IMR-90 (cell line): ENCODE results near the gene SLC12A7. TPM values are rescaled to one million over a fixed set of nuclear protein-coding genes. Genes with fewer than 3 reads are reported as not detected.

ENCODE experiments used
- ATAC-seq: fragments of 200-7000 bp; cut with Tn5 transposase; 2 replicates; pipeline ENCODE4 v1.9.1; 2020; ENCODE audit warnings: low read depth, mild to moderate bottlenecking, moderate library complexity
- BruUV-seq: library from RNA; stranded (reverse); fragments of 400-500 nt; replicated peaks from 2 replicates; lab custom pipeline; 2021; lab: Mats Ljungman, UMichigan
- CTCF ChIA-PET: fragments of 300-600 bp; formaldehyde crosslinking; extraction: SDS; loops from one replicate; lab custom pipeline; 2021; ENCODE audit warnings: antibody characterized with exemption; lab: Yijun Ruan, JAX
- POLR2A ChIA-PET: fragments of 300-600 bp; sonication (Branson Sonifier 250); formaldehyde crosslinking; loops from one replicate; lab custom pipeline; 2022; ENCODE audit warnings: antibody characterized with exemption; ENCODE audit not compliant: unreplicated experiment; lab: Charles Lee
- DNase-seq: peaks from one replicate; pipeline ENCODE4 v3.0.0; 2013
- H2AFZ ChIP-seq: replicated peaks from 2 replicates; pipeline ENCODE3; 2013; ENCODE audit warnings: low read length, mild to moderate bottlenecking; ENCODE audit not compliant: poor library complexity
- H2AK5ac ChIP-seq: 2 replicates; pipeline ENCODE4 v1.6.1; 2013; ENCODE audit warnings: low read depth, low read length, inconsistent platforms
- H2AK9ac ChIP-seq: replicated peaks from 2 replicates; pipeline ENCODE3; 2013; ENCODE audit warnings: mild to moderate bottlenecking, low read depth, low read length, moderate library complexity; ENCODE audit not compliant: poor library complexity
- H2BK120ac ChIP-seq: 2 replicates; pipeline ENCODE4 v1.6.1; 2013; ENCODE audit warnings: low read depth, low read length, inconsistent platforms
- H2BK15ac ChIP-seq: 3 replicates; pipeline ENCODE4 v1.6.1; 2013; ENCODE audit warnings: low read depth, low read length, inconsistent platforms
- H2BK20ac ChIP-seq: 2 replicates; pipeline ENCODE4 v1.6.1; 2013; ENCODE audit warnings: low read depth, mild to moderate bottlenecking, inconsistent platforms, low read length, moderate library complexity
- H2BK5ac ChIP-seq: 2 replicates; pipeline ENCODE4 v1.6.1; 2013; ENCODE audit warnings: mild to moderate bottlenecking, low read depth, low read length, inconsistent platforms; ENCODE audit not compliant: poor library complexity, severe bottlenecking
- H3K14ac ChIP-seq: replicated peaks from 2 replicates; pipeline ENCODE4 v1.6.1; 2013; ENCODE audit warnings: low read depth, low read length, inconsistent platforms
- H3K18ac ChIP-seq: 2 replicates; pipeline ENCODE4 v1.6.1; 2013; ENCODE audit warnings: low read depth, low read length, control low read depth
- H3K23ac ChIP-seq: 2 replicates; pipeline ENCODE4 v1.6.1; 2013; ENCODE audit warnings: low read depth, low read length, inconsistent platforms
- H3K27ac ChIP-seq: 2 replicates; pipeline ENCODE4 v1.5.1; 2013; ENCODE audit warnings: mild to moderate bottlenecking, control low read depth, low read length; ENCODE audit not compliant: insufficient read depth
- H3K27me3 ChIP-seq: 2 replicates; pipeline ENCODE4 v1.6.1; 2013; ENCODE audit warnings: low read length; ENCODE audit not compliant: control insufficient read depth, insufficient read depth
- H3K36me3 ChIP-seq: 2 replicates; pipeline ENCODE4 v1.6.1; 2013; ENCODE audit warnings: low read length, mixed read lengths; ENCODE audit not compliant: control insufficient read depth, insufficient read depth
- H3K4ac ChIP-seq: 2 replicates; pipeline ENCODE4 v1.6.1; 2013; ENCODE audit warnings: low read depth, low read length, inconsistent platforms
- H3K4me1 ChIP-seq: 2 replicates; pipeline ENCODE4 v1.6.1; 2013; ENCODE audit warnings: low read length, mixed read lengths; ENCODE audit not compliant: control insufficient read depth, insufficient read depth
- H3K4me2 ChIP-seq: 2 replicates; pipeline ENCODE4 v1.6.1; 2013; ENCODE audit warnings: low read depth, mild to moderate bottlenecking, control low read depth, low read length, moderate library complexity
- H3K4me3 ChIP-seq: 2 replicates; pipeline ENCODE4 v1.5.1; 2013; ENCODE audit warnings: low read depth, mild to moderate bottlenecking, control low read depth, low read length, moderate library complexity; ENCODE audit not compliant: insufficient read depth
- H3K56ac ChIP-seq: 2 replicates; pipeline ENCODE4 v1.6.1; 2013; ENCODE audit warnings: low read length, inconsistent platforms; ENCODE audit not compliant: insufficient read depth; ENCODE audit errors: extremely low read depth
- H3K79me1 ChIP-seq, 2 experiments: 2 replicates each; pipeline ENCODE4 v1.6.1; 2013; ENCODE audit warnings: low read length in 2 of 2, inconsistent platforms in 1 of 2, low read depth in 1 of 2
- H3K9ac ChIP-seq: 2 replicates; pipeline ENCODE4 v1.6.1; 2013; ENCODE audit warnings: low read depth, low read length, control low read depth
- H3K9me1 ChIP-seq: 2 replicates; pipeline ENCODE4 v1.6.1; 2013; ENCODE audit warnings: low read length, inconsistent platforms; ENCODE audit not compliant: insufficient read depth
- H3K9me3 ChIP-seq: 2 replicates; pipeline ENCODE4 v1.6.1; 2013; ENCODE audit warnings: low read length; ENCODE audit not compliant: control insufficient read depth, insufficient read depth
- H4K20me1 ChIP-seq: 2 replicates; pipeline ENCODE4 v1.6.1; 2013; ENCODE audit warnings: low read length, inconsistent platforms; ENCODE audit not compliant: insufficient read depth
- H4K5ac ChIP-seq: 2 replicates; pipeline ENCODE4 v1.6.1; 2013; ENCODE audit warnings: mild to moderate bottlenecking, low read depth, low read length, control low read depth
- H4K8ac ChIP-seq, 2 experiments: 2 replicates each; pipeline ENCODE4 v1.6.1; 2013; ENCODE audit warnings: low read depth in 2 of 2, low read length in 2 of 2, control low read depth in 1 of 2, inconsistent platforms in 1 of 2
- H4K91ac ChIP-seq: 2 replicates; pipeline ENCODE4 v1.6.1; 2013; ENCODE audit warnings: low read depth, low read length, inconsistent platforms; ENCODE audit not compliant: insufficient read depth
- CHD1 ChIP-seq: IDR thresholded peaks from 2 replicates; pipeline ENCODE4 v1.6.1; 2012; ENCODE audit warnings: low read depth, low read length, improper control_type of control experiment
- FOS ChIP-seq: fragments of 150-350 bp; IDR thresholded peaks from 2 replicates; pipeline ENCODE4 v1.6.1; 2016; ENCODE audit warnings: low read depth, low read length
- MAFK ChIP-seq: IDR thresholded peaks from 2 replicates; pipeline ENCODE4 v1.6.1; 2012; ENCODE audit warnings: low read depth, low read length, improper control_type of control experiment
- MAZ ChIP-seq: IDR thresholded peaks from 2 replicates; pipeline ENCODE4 v1.6.1; 2012; ENCODE audit warnings: low read depth, mild to moderate bottlenecking, low read length, improper control_type of control experiment, moderate library complexity, borderline replicate concordance
- RCOR1 ChIP-seq: IDR thresholded peaks from 2 replicates; pipeline ENCODE4 v1.6.1; 2012; ENCODE audit warnings: mild to moderate bottlenecking, low read length, improper control_type of control experiment; ENCODE audit not compliant: insufficient replicate concordance
- RFX5 ChIP-seq: IDR thresholded peaks from 2 replicates; pipeline ENCODE4 v1.8.0; 2012; ENCODE audit warnings: low read depth, mild to moderate bottlenecking, low read length, moderate library complexity
- WGBS, 2 experiments: methylation state at CpG; one replicate each; pipeline versions ENCODE4 v1.1.5 to v1.1.7; 2013; ENCODE audit warnings: missing lambda C conversion rate in 2 of 2; ENCODE audit not compliant: insufficient read length in 1 of 2; ENCODE audit errors: extremely low coverage in 2 of 2; 5-methylcytosine and 5-hydroxymethylcytosine counted together
- dilution Hi-C: fragments of 300-500 bp; cut with HindIII; formaldehyde crosslinking; loops from one replicate; pipeline ENCODE4 v1.14.3; 2018; ENCODE audit warnings: low sequenced_read_pairs; ENCODE audit not compliant: unreplicated experiment
- in situ Hi-C: fragments of 300-500 bp; cut with MboI; formaldehyde crosslinking; loops from 3 replicates; pipeline ENCODE4 v1.14.3; 2019; ENCODE audit warnings: low sequenced_read_pairs, inconsistent platforms, mixed read lengths
- intact Hi-C: fragments of 100-400 bp; cut with micrococcal nuclease; formaldehyde crosslinking; loops from 2 replicates; pipeline ENCODE4 v1.10.0; 2022
- polyA plus RNA-seq, 3 experiments: library from polyadenylated mRNA; depleted of rRNA; stranded (reverse); fragments of >200 nt; gene quantifications; 2 replicates each; pipeline ENCODE4 v1.2.3, GENCODE V29; 2012; ENCODE audit warnings: low replicate concordance in 1 of 3
- total RNA-seq: library from RNA; depleted of rRNA; stranded (reverse); fragments of >200 nt; gene quantifications from 2 replicates; pipeline ENCODE4 v1.2.3, GENCODE V29; 2012
- TF ChIP-seq, protein P1 (sequence below): fragments of 150-350 bp; IDR thresholded peaks from 2 replicates; pipeline ENCODE4 v1.6.1; 2016; ENCODE audit warnings: low read depth, mild to moderate bottlenecking, low read length, moderate library complexity, borderline replicate concordance
- TF ChIP-seq, protein P2 (sequence below): conservative IDR thresholded peaks from 2 replicates; pipeline ENCODE4 v1.5.1; 2012; ENCODE audit warnings: mild to moderate bottlenecking, low read depth, low read length, improper control_type of control experiment

Gene SLC12A7
- total and polyA plus RNA-seq, 2 of the 4 experiments (the other 2 are of a cell fraction) = 3.0 to 6.1 TPM

DNA sequence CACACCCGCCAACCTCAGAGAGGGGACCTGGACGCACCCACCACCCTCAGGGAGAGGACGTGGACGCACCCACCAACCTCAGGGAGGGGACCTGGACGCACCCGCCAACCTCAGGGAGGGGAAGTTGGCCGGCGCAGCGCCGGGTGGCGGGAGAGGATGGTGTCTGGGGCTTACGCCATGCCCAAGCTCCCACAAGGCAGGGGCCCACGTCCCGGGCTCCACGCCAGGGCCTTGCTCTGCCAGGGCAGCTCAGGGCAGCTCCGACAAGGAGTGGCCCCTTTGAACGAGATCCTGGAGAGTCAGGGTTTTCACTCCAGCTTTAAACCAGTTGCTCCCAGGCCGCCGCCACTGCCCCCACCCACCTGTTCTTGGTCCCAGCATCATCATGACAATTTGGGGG is 32.2 kb upstream of the SLC12A7 start:
- WGBS, 2 experiments = 77% methylated on average over 14 of the region's 19 CpGs; no CpG with 5 or more reads in 1 of the 2 experiments
- no peak overlapping the region for H2BK5ac ChIP-seq
- no peak overlapping the region for H3K9ac ChIP-seq
- H3K4me2 ChIP-seq = no peak overlapping the region
- no peaks in the 10 kb centered on the region for H3K9me1 ChIP-seq
- no peak overlapping the region for H2BK20ac ChIP-seq
- no peaks in the 10 kb centered on the region for H3K4me1 ChIP-seq
- H2AK5ac ChIP-seq = no peak overlapping the region
- no peak overlapping the region for H3K4ac ChIP-seq
- CTCF ChIA-PET = no interaction called here
- ATAC-seq (no peak), DNase-seq (no peak)
- no peak overlapping the region for H3K27ac ChIP-seq
- H3K14ac ChIP-seq = no peak overlapping the region
- no peaks in the 10 kb centered on the region for H3K79me1 ChIP-seq
- H2AFZ ChIP-seq = no peak overlapping the region
- H2BK15ac ChIP-seq = no peak overlapping the region
- dilution Hi-C loops = no loop called here
- H3K18ac ChIP-seq = no peak overlapping the region
- no peak overlapping the region for H2BK120ac ChIP-seq
- no peak overlapping the region for H4K8ac ChIP-seq
- H3K4me3 ChIP-seq = no peak overlapping the region
- H3K56ac ChIP-seq = no peak overlapping the region
- no peak overlapping the region for H4K91ac ChIP-seq
- H4K5ac ChIP-seq = no peak overlapping the region
- TF ChIP-seq MAZ (no peak), FOS (no peak), CHD1 (no peak), MAFK (no peak), RCOR1 (no peak), RFX5 (no peak)
- TF ChIP-seq, protein P1, sequence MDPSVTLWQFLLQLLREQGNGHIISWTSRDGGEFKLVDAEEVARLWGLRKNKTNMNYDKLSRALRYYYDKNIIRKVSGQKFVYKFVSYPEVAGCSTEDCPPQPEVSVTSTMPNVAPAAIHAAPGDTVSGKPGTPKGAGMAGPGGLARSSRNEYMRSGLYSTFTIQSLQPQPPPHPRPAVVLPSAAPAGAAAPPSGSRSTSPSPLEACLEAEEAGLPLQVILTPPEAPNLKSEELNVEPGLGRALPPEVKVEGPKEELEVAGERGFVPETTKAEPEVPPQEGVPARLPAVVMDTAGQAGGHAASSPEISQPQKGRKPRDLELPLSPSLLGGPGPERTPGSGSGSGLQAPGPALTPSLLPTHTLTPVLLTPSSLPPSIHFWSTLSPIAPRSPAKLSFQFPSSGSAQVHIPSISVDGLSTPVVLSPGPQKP = no peak
- TF ChIP-seq, protein P2, sequence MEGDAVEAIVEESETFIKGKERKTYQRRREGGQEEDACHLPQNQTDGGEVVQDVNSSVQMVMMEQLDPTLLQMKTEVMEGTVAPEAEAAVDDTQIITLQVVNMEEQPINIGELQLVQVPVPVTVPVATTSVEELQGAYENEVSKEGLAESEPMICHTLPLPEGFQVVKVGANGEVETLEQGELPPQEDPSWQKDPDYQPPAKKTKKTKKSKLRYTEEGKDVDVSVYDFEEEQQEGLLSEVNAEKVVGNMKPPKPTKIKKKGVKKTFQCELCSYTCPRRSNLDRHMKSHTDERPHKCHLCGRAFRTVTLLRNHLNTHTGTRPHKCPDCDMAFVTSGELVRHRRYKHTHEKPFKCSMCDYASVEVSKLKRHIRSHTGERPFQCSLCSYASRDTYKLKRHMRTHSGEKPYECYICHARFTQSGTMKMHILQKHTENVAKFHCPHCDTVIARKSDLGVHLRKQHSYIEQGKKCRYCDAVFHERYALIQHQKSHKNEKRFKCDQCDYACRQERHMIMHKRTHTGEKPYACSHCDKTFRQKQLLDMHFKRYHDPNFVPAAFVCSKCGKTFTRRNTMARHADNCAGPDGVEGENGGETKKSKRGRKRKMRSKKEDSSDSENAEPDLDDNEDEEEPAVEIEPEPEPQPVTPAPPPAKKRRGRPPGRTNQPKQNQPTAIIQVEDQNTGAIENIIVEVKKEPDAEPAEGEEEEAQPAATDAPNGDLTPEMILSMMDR = no peak
- no peaks in the 10 kb centered on the region for H4K20me1 ChIP-seq
- intact Hi-C loops = no loop called here
- BruUV-seq = no TSS peak
- POLR2A ChIA-PET = no interaction called here
- no peak overlapping the region for H3K23ac ChIP-seq
- in situ Hi-C loops = no loop called here
- no peaks in the 10 kb centered on the region for H3K36me3 ChIP-seq
- H3K27me3 ChIP-seq = peaks cover 40% of the 10 kb centered on the region
- H3K9me3 ChIP-seq = no peaks in the 10 kb centered on the region
- H2AK9ac ChIP-seq = no peak overlapping the region
